Panc1 (cell line): Measurements from ENCODE around the gene NBEAL2. TPM values are rescaled to one million over a fixed set of nuclear protein-coding genes. Genes with fewer than 3 reads are reported as not detected.

Experiments
- ATAC-seq: fragments of 200-7000 bp; cut with Tn5 transposase; 2 replicates; pipeline ENCODE4 v1.9.1; 2020; ENCODE audit warnings: mild to moderate bottlenecking, moderate library complexity
- BruUV-seq: library from RNA; stranded (reverse); fragments of 400-500 nt; replicated peaks from 2 replicates; lab custom pipeline; 2021; lab: Mats Ljungman, UMichigan
- CTCF ChIA-PET: fragments of 300-600 bp; sonication (Branson Sonifier 250); formaldehyde crosslinking; loops from one replicate; lab custom pipeline; 2022; ENCODE audit warnings: antibody characterized with exemption; lab: Charles Lee
- POLR2A ChIA-PET: fragments of 300-600 bp; sonication (Branson Sonifier 250); formaldehyde crosslinking; loops from one replicate; lab custom pipeline; 2022; ENCODE audit warnings: antibody characterized with exemption; lab: Charles Lee
- DNase-seq: peaks from one replicate; pipeline ENCODE4 v3.0.0-alpha.2; 2010; ENCODE audit warnings: low read depth, low spot score
- H3K27ac ChIP-seq: 2 replicates; pipeline ENCODE4 v1.5.1; 2011; ENCODE audit warnings: mild to moderate bottlenecking, low read length, inconsistent platforms
- H3K27me3 ChIP-seq: fragments of 200-500 bp; sonication (Bioruptor generic); 2 replicates; pipeline ENCODE4 v1.6.0; 2014; ENCODE audit warnings: low read length, inconsistent platforms; ENCODE audit not compliant: control insufficient read depth, insufficient read depth
- H3K36me3 ChIP-seq: fragments of 200-500 bp; sonication (Bioruptor generic); 2 replicates; pipeline ENCODE4 v1.5.1; 2014; ENCODE audit warnings: inconsistent platforms, mild to moderate bottlenecking, low read length, moderate library complexity; ENCODE audit not compliant: control insufficient read depth, insufficient read depth
- H3K4me1 ChIP-seq: 2 replicates; pipeline ENCODE4 v1.5.1; 2011; ENCODE audit warnings: inconsistent platforms, mild to moderate bottlenecking, low read length, moderate library complexity; ENCODE audit not compliant: control insufficient read depth, insufficient read depth
- H3K4me3 ChIP-seq, 2 experiments: 2 replicates each; pipeline ENCODE4 v1.5.1; 2011 to 2012; ENCODE audit warnings: low read depth in 2 of 2, low read length in 2 of 2, mild to moderate bottlenecking in 2 of 2, inconsistent platforms in 1 of 2, moderate library complexity in 1 of 2
- H3K9me3 ChIP-seq: fragments of 200-500 bp; sonication (Bioruptor generic); 2 replicates; pipeline ENCODE4 v1.5.1; 2014; ENCODE audit warnings: low read depth, mild to moderate bottlenecking, inconsistent platforms, low read length, moderate library complexity; ENCODE audit not compliant: control insufficient read depth, insufficient read depth
- POLR2AphosphoS5 ChIP-seq: IDR thresholded peaks from 2 replicates; pipeline ENCODE4 v1.6.1; 2012; ENCODE audit warnings: mild to moderate bottlenecking, low read depth, low read length, moderate library complexity
- SIN3A ChIP-seq: IDR thresholded peaks from 2 replicates; pipeline ENCODE4 v1.6.1; 2012; ENCODE audit warnings: low read depth, mild to moderate bottlenecking, low read length, moderate library complexity, borderline replicate concordance; ENCODE audit not compliant: insufficient read depth
- TCF7L2 ChIP-seq: IDR thresholded peaks from 2 replicates; pipeline ENCODE4 v1.6.1; 2011; ENCODE audit warnings: mild to moderate bottlenecking, low read depth, low read length, inconsistent platforms
- in situ Hi-C: cut with HindIII; loops from 2 replicates; pipeline ENCODE4 v1.10.0; 2016; ENCODE audit warnings: low sequenced_read_pairs, low pct_unique_long_range_greater_than_20kb
- intact Hi-C: fragments of 100-400 bp; cut with micrococcal nuclease; formaldehyde crosslinking; loops from one replicate; pipeline ENCODE4 v1.10.0; 2022; ENCODE audit not compliant: unreplicated experiment
- total RNA-seq: library from RNA; stranded (reverse); gene quantifications from one replicate; pipeline ENCODE4 v1.2.1, GENCODE V29; 2021; ENCODE audit not compliant: unreplicated experiment
- TF ChIP-seq, protein P1 (sequence below), 2 experiments: IDR thresholded peaks; 2 replicates each; pipeline ENCODE4 v1.6.1; 2011 to 2012; ENCODE audit warnings: low read depth in 2 of 2, control low read depth in 1 of 2, low read length in 1 of 2, mild to moderate bottlenecking in 1 of 2, moderate library complexity in 1 of 2; ENCODE audit not compliant: insufficient read depth in 1 of 2
- TF ChIP-seq, protein P2 (sequence below): fragments of 450-650 bp; IDR thresholded peaks from 2 replicates; pipeline ENCODE4 v1.5.1; 2017; ENCODE audit warnings: mild to moderate bottlenecking

Gene NBEAL2
- total RNA-seq, 1 experiment from 2014 or later, result 38.8 TPM

DNA sequence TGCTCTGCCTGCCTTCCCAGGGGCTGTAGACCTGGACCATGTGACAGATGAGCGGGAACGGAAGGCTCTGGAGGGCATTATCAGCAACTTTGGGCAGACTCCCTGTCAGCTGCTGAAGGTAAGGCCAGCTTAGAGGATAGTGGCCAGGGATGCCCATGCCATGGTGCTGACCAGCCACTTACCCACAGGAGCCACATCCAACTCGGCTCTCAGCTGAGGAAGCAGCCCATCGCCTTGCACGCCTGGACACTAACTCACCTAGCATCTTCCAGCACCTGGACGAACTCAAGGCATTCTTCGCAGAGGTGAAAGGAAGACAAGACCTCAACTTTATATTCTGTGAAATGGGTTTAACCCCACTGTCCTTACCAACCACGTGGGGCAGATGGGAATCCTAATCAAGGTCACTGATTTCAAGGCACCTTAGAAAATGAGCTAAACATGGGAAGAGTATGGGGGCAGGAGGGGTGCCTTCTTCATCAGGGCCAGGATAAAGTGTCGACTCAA, 26.7 kb downstream of the NBEAL2 start:
- ChIA-PET CTCF (no interaction called here), POLR2A (no interaction called here)
- no peak for ATAC-seq

DNA sequence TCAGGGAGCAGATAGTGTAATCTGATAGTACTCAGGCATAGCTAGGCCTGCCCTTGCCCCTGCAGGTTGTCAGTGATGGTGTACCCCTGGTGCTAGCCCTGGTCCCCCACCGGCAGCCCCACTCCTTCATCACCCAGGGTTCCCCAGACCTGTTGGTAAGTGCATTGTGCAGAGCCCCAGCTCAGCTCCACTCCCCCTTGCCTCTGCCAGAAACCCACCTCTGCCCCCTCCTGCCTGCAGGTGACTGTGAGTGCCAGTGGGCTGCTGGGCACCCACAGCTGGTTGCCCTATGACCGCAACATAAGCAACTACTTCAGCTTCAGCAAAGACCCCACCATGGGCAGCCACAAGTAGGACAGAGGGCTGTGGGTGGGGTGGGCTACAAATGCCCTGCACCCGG, 27.5 kb downstream of the NBEAL2 start:
- H3K4me3 ChIP-seq, result no peak overlapping the region
- H3K36me3 ChIP-seq, result 0 out of 2 replicates have a peak, but pooled peaks cover 2% of the 10 kb centered on the region
- no peak for ATAC-seq
- no peaks in the 10 kb centered on the region for H3K9me3 ChIP-seq
- ChIA-PET POLR2A (no interaction called here), CTCF (no interaction called here)
- no peak for DNase-seq
- no TSS peak for BruUV-seq
- TF ChIP-seq TCF7L2 (no peak), SIN3A (no peak), POLR2AphosphoS5 (no peak)
- TF ChIP-seq, protein P1, sequence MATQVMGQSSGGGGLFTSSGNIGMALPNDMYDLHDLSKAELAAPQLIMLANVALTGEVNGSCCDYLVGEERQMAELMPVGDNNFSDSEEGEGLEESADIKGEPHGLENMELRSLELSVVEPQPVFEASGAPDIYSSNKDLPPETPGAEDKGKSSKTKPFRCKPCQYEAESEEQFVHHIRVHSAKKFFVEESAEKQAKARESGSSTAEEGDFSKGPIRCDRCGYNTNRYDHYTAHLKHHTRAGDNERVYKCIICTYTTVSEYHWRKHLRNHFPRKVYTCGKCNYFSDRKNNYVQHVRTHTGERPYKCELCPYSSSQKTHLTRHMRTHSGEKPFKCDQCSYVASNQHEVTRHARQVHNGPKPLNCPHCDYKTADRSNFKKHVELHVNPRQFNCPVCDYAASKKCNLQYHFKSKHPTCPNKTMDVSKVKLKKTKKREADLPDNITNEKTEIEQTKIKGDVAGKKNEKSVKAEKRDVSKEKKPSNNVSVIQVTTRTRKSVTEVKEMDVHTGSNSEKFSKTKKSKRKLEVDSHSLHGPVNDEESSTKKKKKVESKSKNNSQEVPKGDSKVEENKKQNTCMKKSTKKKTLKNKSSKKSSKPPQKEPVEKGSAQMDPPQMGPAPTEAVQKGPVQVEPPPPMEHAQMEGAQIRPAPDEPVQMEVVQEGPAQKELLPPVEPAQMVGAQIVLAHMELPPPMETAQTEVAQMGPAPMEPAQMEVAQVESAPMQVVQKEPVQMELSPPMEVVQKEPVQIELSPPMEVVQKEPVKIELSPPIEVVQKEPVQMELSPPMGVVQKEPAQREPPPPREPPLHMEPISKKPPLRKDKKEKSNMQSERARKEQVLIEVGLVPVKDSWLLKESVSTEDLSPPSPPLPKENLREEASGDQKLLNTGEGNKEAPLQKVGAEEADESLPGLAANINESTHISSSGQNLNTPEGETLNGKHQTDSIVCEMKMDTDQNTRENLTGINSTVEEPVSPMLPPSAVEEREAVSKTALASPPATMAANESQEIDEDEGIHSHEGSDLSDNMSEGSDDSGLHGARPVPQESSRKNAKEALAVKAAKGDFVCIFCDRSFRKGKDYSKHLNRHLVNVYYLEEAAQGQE (IDR thresholded peaks at IDR 0.05; ENCODE audit: insufficient read depth in 1 of 2, low read depth in 2 of 2, low read length in 1 of 2), result no peak
- TF ChIP-seq, protein P2, sequence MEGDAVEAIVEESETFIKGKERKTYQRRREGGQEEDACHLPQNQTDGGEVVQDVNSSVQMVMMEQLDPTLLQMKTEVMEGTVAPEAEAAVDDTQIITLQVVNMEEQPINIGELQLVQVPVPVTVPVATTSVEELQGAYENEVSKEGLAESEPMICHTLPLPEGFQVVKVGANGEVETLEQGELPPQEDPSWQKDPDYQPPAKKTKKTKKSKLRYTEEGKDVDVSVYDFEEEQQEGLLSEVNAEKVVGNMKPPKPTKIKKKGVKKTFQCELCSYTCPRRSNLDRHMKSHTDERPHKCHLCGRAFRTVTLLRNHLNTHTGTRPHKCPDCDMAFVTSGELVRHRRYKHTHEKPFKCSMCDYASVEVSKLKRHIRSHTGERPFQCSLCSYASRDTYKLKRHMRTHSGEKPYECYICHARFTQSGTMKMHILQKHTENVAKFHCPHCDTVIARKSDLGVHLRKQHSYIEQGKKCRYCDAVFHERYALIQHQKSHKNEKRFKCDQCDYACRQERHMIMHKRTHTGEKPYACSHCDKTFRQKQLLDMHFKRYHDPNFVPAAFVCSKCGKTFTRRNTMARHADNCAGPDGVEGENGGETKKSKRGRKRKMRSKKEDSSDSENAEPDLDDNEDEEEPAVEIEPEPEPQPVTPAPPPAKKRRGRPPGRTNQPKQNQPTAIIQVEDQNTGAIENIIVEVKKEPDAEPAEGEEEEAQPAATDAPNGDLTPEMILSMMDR, result no peak
- intact Hi-C loops (no loop called here), in situ Hi-C loops (no loop called here)
- no peak overlapping the region for H3K27ac ChIP-seq
- H3K4me1 ChIP-seq, result no peaks in the 10 kb centered on the region
- H3K27me3 ChIP-seq, result no peaks in the 10 kb centered on the region

More for the DNA sequence above, 26.7 kb downstream of the NBEAL2 start:
- Histone ChIP-seq H3K27ac (no peak overlapping the region), H3K4me3 (no peak overlapping the region), H3K4me1 (no peaks in the 10 kb centered on the region), H3K9me3 (no peaks in the 10 kb centered on the region), H3K36me3 (0 out of 2 replicates have a peak, but pooled peaks cover 2% of the 10 kb centered on the region), H3K27me3 (no peaks in the 10 kb centered on the region)
- intact Hi-C loops (no loop called here), in situ Hi-C loops (no loop called here)
- TSS peak; percentile 36 for BruUV-seq
- no peak for TF ChIP-seq POLR2AphosphoS5
- TF ChIP-seq TCF7L2, result no peak
- TF ChIP-seq, protein P1 (IDR thresholded peaks at IDR 0.05; ENCODE audit: insufficient read depth in 1 of 2, low read depth in 2 of 2, low read length in 1 of 2), result no peak
- TF ChIP-seq, protein P2, result no peak
- no peak for TF ChIP-seq SIN3A
- no peak for DNase-seq
